Measurements from ENCODE around the gene AKNAD1.

The AKNAD1 gene

DNA sequence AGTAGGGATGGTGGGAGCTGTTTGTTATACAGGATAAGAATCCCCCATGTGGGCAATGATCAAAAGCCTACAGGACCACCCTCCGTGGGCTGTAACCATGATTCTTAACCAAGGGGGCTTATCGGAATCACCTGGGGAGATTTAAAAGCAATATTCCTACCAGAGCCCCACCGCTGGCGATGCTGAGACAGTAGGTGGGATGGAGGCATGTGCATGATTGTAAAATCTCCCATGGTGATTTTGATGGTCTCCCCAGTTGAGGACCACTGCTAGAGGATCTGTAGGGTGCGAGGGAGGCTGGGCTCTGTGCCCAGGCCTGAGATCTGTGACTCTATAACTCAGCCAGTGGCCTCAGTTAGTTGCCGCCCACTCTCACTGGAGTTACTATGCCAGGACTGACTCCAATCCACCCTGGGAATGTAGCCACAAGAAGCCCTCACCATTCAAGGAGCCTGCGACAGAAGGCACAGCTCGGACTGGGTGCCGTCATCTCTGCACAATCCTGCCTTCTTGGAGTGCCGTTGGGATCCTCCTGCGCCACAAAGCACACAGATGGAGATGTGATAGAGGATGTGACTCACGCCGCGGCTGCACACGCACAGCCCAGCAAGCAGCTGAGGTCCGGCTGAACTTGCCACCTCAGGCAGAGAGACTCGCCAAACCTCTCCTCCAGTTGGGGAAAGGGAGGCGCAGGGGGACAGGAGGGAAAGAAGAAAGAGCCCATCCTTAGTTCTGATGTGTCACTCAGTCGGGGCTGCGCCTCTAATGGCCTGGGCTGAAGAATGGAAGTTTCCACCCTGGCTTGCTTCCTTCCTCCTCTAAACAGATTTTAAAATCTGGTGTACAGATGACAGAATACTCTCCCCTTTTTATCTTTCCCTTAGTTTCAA is 26.5 kb downstream of the AKNAD1 start:
- DNase-seq, result no peak

DNA sequence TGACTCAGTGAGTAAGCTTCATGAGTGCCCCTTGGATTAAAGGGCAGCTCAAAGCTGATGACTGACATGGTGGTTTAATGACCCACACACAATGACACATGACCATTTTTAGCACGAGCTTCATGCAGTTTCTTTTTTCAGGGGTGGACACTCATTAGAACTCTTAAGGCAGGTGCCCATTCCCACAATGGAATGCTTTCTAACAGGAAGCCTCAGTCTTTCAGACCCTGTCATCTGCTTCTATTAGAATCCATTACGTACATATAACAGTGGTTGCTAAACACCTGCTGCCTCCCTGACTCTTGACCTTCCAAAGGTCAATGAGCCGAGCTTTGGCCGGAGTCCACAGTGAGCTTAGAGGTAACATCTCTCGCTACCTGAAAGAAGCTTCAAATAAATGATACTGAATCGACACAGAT is 27.4 kb downstream of the AKNAD1 start:
- DNase-seq, result no peak

DNA sequence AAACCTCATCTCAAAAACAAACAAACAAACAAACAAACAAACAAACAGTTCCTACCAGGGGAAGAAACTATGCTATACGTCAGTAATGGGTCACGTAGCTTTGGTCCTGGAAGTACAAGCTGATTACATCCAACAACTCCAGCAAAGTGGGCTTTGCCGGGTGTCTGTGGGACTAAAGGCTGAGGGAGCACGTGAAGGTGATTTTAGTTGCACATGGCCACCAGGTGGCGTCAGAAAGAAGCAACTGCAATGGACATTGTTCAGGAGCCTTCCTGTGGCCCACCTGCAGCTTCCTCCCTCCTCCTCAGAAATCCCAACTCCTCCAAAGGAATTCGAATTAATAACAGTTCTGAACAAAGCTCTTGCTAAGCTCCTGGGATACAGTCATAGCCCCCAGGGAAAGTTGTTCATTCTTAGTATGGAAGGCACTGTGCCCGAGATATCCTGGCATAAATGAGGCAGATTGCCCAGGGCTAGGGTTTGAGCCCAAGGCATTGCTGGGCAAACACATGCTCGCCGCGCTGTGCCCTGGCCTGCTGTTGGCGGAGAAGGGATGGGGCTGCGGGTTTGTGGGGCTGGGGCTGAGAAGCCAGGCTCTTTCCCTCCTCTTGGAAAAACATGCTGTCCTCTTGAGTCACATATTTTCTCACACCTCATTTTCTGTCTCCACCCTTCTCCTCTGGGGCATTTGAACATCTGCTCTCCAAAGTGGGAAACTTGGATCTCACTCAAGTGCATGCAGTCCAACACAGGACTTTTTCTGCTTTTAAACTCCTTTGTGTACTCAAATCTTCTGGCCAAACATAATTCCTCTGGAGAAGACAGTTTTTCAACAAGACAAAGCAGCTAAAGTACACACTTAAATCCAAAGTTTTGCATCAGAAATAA is 28.6 kb downstream of the AKNAD1 start:
- no peak for DNase-seq

DNA sequence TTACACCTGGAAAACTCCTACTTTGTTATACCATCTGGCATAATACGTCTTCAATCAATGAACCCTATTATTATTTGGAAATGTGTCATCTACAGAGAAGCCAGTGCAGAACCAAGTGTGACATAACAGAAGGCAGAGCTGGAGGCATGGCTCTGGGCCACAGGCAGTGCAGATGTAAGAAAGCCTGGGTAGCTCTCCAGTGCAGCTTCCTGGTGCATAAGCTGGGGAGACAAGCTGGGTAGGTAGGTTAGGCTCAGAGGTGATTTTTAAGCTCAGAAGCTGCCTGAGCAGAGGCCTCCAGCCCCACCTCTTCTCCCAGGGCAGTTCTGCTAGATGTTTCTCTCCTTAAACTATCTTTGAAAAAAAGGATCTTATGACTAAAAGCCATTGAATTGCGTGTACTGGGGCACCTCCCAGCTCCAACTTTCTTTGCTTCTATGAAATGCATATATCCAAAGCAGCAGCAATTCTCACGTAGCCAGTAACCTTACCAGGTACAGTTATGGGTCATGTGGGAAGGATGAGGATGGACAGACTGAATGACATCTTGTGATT is 30.7 kb downstream of the AKNAD1 start:
- no peak for DNase-seq

DNA sequence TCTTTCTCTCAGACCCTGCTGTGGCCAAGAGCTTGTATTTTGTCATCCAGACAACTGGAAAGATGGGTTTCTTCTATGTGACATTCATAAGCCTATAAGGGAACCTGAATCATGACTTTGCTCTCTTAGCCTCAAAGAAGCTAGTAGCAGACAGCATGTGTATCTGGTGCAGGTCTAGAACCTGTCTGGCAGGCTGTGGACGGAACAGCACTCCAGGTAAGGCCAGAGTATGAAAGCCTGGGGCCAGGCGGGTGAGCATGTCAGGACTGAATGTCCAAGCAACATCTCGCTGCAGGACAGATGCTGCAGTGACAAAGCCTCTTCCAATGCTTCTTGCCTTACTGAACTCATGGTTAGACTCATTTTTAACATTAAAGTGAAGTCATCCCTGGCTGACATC is 32.8 kb downstream of the AKNAD1 start:
- DNase-seq, result no peak

DNA sequence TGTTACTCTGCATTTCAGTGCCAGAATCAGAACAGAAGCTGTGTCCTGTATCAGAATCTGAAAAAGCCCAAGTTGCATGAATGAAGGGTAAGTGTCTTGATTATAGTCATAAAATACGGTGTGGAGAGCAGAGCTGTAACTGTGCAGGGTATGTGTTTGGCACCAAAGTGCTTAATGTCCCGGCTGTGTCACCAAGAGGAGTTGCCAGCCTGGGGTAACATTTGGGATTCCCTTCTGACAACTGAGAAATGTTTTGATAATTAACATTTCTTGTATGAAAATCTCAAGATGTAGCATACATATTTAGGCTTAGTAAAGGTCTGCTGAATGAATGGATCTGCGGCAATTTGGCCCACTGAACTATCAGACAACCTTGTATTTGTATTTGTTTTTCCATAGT is 33.3 kb downstream of the AKNAD1 start:
- no peak for DNase-seq

DNA sequence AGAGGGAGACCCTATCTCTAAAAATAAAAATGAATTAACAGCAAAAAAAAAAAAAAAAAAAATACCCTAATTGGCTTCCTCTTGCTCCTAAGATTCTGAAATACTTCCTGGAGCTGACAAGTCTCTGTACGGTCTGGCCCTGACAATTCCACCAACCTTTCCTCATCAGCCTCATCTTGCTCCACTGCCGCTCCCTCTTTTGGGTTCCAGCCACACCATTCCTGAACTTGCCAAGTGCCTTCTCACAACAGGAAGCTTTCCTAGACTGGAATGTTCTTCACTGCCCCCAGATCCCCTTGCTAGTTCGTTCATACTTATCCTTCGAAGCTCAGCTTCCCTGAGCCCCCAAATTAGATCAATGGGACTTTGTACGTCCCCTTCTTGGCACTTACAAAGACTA is 37.0 kb downstream of the AKNAD1 start:
- no peak for DNase-seq

DNA sequence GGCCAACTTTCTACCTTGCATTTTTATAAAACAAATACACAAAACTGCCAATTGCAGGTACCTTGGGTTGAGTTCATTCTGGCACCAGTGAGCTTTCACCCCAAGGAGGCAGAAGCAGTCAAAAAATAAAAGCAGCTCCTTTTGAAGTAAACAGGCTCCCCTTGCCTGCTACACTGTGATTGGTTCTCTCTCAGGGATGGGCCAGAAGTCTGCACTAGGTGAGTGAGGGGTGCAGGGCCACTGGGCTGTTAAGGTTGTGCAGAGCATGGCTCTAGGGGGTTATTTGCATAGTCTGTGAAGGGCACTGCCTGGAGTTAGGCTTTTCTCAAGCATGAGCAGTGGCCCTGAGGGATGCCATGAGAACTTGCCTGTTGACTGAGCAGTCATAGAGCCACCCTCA is 39.1 kb downstream of the AKNAD1 start:
- no peak for DNase-seq

DNA sequence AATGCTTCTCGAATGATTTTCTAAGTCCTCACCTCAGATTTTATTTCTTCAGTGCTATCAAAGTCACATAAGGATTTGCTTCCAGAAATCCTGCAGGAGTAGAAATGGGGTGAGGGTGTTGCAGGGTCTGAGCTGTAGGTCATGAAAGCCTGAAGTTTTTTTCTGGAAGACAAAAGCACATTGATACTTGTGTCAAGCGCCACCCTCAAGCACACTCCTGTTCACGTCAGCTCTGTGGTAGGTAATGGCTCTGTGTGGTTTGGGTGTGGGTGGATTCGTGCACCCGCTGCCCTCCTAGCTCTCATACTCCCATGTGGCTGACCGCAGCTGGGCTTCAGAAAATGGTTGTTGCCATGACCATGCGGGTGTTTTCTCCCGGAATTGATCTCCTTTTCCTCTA is 39.9 kb downstream of the AKNAD1 start:
- peak; percentile 22 for DNase-seq

DNA sequence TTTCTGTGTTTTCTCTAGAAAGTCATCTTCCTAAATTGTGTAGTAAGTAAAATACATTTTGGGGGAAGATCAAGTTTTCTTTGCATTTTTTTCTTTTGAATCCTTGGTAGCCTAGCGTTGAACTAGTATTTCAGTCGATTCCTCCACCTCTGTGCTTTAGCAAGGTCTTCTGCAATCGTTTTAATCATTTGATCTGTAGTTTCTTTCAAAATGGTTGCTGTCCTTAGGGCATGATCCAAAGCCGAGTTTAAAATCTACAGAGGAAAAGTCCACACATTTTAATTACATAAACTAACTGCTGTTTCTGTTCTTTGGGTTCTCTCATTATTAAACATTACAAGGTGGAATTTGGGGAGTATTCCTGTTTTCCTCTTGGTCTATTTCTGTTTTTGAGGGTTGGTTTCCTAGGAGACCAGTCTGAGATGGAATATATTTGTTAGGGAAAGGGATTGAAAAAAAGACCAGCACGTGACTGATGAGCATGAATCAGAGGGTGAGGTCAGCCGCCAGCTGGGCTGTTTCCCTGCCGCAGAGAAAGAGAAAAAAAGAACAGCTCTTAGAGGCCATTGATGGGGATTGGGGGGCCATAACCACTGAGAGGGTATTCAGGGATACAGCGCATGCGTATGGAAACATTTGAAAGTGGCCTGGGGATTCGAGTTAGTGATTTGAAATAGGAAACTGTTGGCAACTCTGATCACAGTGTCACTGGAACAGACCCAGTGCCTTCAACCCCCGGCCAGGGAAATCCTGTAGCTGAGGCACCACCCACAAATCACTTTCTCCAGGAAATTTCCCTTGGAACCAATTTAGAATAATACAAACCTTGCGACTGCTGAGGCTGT is 40.6 kb downstream of the AKNAD1 start:
- DNase-seq, result peak; percentile 74

DNA sequence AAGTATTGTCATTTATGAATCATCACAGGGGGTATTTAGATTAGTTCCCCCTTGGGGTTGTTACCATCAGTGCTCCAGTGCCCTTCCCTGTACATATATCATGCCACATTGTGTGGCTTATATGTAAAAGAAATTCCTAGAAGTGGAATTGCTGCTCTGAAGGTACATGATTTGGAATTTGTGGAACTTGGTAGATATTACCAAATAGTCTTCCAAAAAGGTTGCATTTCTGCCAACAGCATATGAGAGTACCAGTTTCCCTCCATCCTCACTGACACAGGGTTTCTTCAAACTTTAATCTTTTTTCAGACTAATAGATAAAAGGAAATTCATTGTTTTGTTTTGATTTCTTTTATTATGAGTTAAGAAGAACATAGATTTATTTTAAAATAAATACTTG is 41.3 kb downstream of the AKNAD1 start:
- no peak for DNase-seq

DNA sequence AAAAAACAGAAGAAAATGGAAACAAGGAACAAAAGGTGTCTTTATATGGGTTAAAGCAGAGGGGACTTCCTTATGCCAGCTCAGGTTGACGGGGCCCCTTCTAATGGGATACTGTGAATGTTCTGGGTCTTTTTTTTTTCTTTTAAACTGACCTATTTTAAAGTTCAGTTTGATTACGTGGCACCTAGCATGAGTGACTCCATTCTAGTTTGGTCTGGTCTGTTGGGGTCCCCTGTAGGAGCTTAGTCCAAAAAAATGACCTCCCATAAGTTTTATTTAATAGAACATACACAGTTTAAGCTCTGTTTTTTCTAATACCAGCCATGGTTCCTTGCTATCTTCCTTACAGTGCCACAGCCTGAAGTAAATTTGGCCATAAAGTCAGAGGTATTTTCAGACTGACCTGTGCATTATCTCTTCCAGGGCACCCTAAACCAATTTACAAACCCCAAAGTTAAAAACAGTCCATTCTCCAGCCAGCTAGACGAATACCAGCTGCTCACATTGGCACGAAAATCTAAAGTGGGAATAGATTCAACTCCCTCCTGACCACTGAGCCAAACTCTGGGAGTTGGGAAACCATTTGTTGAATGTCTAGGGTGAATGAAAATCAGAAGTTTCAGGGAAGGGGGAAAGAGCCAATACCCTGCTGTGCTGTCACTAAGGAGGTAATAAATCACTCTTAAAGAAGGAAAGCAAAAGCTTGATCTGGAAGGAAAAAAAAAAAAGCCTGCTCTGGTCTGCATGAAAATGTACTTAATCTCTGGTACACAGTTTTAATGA is 42.4 kb downstream of the AKNAD1 start:
- DNase-seq, result no peak

DNA sequence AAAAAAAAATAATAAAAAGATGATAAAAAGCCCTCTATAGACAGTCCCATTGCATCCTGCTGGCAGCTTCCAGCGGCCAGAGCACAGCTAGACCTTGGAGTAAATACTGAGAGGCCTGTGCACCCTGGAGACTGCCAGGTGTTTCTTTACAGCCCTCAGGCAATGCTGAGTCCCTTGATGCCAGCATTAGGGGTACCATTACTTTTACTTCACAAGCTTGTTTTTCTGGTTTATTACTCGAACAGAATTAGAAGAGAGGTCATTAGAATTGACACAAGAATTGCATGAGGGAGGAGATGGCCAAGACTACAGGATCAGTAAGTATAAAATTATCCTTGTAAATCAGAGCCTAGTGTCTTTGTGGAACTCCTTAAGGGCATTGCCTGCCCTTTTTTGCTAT is 43.6 kb downstream of the AKNAD1 start:
- DNase-seq, result no peak

DNA sequence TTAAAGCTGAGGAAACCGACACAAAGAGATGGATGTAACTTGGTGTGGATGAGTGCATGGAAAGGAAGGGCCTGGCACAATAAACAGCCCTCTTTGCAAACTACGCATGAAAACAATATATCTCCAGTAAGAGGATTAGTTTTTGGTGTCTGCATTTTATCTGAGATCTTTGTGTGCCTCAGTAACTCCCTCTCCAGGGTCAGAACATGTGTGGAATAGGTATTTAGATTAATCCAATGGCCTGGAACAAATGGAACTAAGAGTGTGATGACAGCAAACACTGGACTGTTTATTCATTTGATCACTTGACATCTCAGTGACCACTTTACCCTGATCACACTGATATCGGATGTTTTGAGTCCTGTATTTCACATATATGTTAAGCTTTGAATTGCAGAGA is 45.3 kb downstream of the AKNAD1 start:
- DNase-seq, result no peak

DNA sequence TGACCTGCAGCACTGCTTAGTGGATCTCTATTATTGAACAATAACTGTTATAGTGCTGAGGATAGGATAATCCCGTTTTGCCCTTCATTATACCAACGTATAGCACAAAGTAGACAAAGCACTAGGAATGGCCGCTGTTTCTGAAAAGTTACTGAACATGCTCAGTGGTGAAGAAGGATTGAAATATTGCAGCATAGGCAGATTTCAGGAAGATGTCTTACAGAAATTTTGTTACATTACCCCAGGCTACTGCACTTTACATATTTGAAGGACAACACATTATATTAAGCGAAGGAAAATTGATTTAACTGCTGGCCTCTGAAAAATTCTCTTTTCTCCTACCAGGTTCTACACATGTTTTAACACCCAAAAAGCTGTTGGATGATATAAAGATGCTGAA is 48.5 kb downstream of the AKNAD1 start:
- no peak for DNase-seq

DNA sequence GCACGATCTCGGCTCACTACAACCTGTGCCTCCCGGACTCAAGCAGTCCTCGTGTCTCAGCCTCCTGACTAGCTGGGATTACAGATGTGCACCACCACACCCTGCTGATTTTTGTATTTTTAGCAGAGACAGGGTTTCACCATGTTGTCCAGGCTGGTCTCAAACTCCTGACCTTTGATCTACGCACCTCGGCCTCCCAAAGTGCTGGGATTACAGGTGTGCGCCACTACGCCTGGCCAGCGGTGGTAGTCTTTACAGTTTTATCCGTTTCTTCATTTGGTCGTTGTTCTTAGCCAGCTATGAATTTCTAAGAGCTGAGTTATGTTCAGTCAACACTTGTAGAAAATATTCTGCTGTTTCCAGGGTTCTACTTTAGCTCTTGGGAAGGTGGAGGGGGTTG is 53.3 kb downstream of the AKNAD1 start:
- no peak for DNase-seq

DNA sequence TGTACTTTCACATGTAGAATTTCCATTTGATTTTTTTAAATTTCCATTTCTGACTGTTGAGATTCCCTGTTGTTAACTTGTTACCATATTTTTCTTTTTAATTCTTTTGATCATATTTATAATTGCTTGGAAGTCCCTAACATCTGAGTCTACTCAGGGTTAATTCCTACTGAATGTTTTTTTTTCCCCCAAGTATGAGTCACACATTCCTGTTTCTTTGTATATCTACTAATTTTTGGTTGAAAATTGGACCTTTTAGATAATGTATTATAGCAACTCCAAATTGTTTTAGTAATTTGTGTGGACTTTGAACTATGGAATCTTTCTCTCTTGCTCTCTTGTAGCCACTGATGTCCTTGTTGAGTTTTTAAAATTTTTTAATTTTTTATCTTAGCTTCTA is 55.8 kb downstream of the AKNAD1 start:
- DNase-seq, result no peak

DNA sequence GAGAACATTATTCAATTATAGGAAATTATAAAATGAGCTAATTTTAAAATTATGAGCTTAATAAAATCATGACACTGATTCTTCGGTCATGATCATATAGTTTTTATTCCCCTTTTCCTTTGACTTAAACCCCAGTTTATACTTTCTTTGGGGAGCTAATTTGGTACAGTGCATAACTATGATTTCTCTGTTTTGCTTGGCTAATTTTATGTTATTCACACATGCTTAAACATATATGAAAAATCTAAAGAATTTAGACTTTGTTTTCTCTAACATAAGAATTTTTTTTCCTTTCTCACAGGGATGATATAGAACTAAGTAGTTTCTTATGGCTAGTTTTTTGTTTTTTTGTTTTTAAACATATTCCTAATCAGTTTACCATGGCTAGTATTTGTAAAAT is 57.9 kb downstream of the AKNAD1 start:
- DNase-seq, result no peak

DNA sequence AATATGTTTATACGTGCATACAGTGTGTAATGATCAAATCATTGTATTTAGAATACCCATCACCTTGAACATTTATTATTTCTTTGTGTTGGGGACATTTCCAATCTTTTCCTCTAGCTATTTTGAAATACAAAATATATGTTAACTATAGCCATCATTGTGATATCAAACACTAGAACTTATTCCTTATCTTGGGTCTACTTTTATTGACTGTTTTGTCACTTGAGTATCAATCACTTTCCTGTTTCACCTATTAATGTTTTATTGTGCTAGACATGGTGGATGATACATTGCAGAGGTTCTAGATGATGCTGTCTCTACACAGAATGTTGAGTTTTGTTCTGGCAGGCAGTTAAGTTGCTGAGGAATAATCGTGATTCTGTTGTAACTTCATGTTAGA is 64.5 kb downstream of the AKNAD1 start:
- DNase-seq, result no peak

DNA sequence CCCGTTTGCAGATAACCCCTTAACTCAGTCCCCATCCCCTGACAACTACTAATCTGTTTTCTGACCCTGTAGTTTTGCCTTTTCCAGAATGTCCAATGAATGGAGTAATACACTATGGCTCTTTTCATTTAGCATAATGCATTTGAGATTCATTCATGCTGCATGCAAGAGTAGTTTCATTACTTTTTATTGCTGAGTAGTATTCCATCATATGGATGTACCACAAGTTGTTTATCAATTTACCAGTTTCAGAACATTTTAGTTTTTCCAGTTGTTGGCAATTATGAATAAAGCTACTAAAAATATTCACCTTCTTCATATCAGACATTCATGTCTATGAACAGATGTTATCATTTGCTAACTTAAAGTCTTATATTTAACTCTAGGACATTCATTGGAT is 65.1 kb downstream of the AKNAD1 start:
- no peak for DNase-seq

DNA sequence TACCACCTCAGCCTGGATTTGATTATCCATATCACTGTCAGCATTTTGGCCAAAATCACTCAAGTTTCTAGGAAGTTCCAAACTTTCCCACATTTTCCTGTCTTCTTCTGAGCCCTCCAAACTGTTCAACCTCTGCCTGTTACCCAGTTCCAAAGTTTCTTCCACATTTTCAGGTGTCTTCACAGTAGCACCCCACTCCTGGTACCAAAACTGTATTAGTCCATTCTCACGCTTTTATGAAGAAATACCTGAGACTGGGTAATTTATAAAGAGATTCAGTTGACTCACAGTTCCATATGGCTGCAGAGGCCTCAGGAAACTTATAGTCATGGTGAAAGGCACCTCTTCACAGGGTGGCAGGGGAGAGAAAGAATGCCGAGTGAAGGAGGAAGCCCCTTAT is 71.0 kb downstream of the AKNAD1 start:
- no peak for DNase-seq

DNA sequence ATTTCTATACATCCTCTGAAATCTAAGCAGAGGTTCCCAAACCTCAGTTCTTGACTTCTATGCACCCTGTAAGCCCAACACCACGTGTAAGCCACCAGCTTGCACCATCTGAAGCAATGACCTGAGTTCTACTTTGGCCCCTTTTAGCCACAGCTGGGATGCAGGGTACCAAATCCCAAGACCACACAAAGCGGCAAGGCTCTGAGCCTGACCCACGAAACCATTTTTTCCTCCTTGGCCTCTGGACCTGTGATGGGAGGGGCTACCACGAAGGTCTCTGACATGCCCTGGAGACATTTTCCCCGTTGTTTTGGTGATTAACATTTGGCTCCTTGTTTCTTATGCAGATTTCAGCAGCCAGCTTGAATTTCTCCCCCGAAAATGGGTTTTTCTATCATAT is 71.6 kb downstream of the AKNAD1 start:
- DNase-seq, result no peak
